HepG2 (cell line): ENCODE measurements around the gene PIGZ. TPM values are rescaled to one million over a fixed set of nuclear protein-coding genes. Genes with fewer than 3 reads are reported as not detected.

Source experiments
- CEBPB ChIP-seq: IDR thresholded peaks from 2 replicates; pipeline ENCODE4 v1.6.1; 2011; ENCODE audit warnings: low read depth, low read length, improper control_type of control experiment, borderline replicate concordance
- FOXC1 ChIP-seq: sonication (generic); formaldehyde crosslinking; IDR thresholded peaks from 2 replicates; pipeline ENCODE4 v1.8.0; 2022; ENCODE audit warnings: mild to moderate bottlenecking, missing genetic modification reagents, borderline replicate concordance
- HNF1A ChIP-seq, 2 experiments: sonication (generic) in 1 of 2; formaldehyde crosslinking in 1 of 2; IDR thresholded peaks; 2 replicates each; pipeline versions ENCODE4 v1.4.0 to v1.6.1; 2016 to 2020; ENCODE audit warnings: borderline replicate concordance in 1 of 2, low read depth in 1 of 2, mild to moderate bottlenecking in 1 of 2, missing genetic modification reagents in 1 of 2
- HOXA3 ChIP-seq: sonication (generic); formaldehyde crosslinking; IDR thresholded peaks from 2 replicates; pipeline ENCODE4 v1.5.0; 2020; ENCODE audit warnings: missing genetic modification reagents
- KDM2A ChIP-seq: sonication (generic); formaldehyde crosslinking; IDR thresholded peaks from 2 replicates; pipeline ENCODE4 v1.4.0; 2020; ENCODE audit warnings: low read depth, missing genetic modification reagents, borderline replicate concordance
- KDM3A ChIP-seq: IDR thresholded peaks from 2 replicates; pipeline ENCODE4 v1.6.1; 2018; ENCODE audit warnings: low read depth, missing compliant biosample characterization
- SMC3 ChIP-seq: IDR thresholded peaks from 2 replicates; pipeline ENCODE4 v1.6.1; 2011; ENCODE audit warnings: low read length, improper control_type of control experiment
- SOX6 ChIP-seq, 2 experiments: fragments of 450-650 bp in 1 of 2; sonication (generic) in 1 of 2; formaldehyde crosslinking in 1 of 2; IDR thresholded peaks; 2 replicates each; pipeline versions ENCODE4 v1.4.0 to v1.6.1; 2017 to 2020; ENCODE audit warnings: antibody characterized with exemption in 1 of 2, mild to moderate bottlenecking in 1 of 2, missing genetic modification reagents in 1 of 2
- ZFY ChIP-seq: sonication (generic); formaldehyde crosslinking; IDR thresholded peaks from 2 replicates; pipeline ENCODE4 v1.4.0; 2020; ENCODE audit warnings: missing genetic modification reagents
- ZMAT3 ChIP-seq: sonication (generic); formaldehyde crosslinking; conservative IDR thresholded peaks from 2 replicates; pipeline ENCODE4 v1.7.0; 2021; ENCODE audit warnings: missing genetic modification reagents
- ZNF232 ChIP-seq: sonication (generic); formaldehyde crosslinking; IDR thresholded peaks from 2 replicates; pipeline ENCODE4 v1.4.0; 2020; ENCODE audit warnings: missing genetic modification reagents, borderline replicate concordance
- ZNF512 ChIP-seq: sonication (generic); formaldehyde crosslinking; IDR thresholded peaks from 2 replicates; pipeline ENCODE4 v1.4.0; 2020; ENCODE audit warnings: mild to moderate bottlenecking, missing genetic modification reagents
- ZNF550 ChIP-seq: sonication (generic); formaldehyde crosslinking; IDR thresholded peaks from 2 replicates; pipeline ENCODE4 v1.4.0; 2020; ENCODE audit warnings: mild to moderate bottlenecking, missing genetic modification reagents, borderline replicate concordance
- ZNF563 ChIP-seq: sonication (generic); formaldehyde crosslinking; IDR thresholded peaks from 2 replicates; pipeline ENCODE4 v1.8.0; 2022; ENCODE audit warnings: mild to moderate bottlenecking, moderate library complexity, missing genetic modification reagents
- ZSCAN25 ChIP-seq: sonication (generic); formaldehyde crosslinking; IDR thresholded peaks from 2 replicates; pipeline ENCODE4 v1.8.0; 2022; ENCODE audit warnings: mild to moderate bottlenecking, missing genetic modification reagents
- polyA plus RNA-seq, 8 experiments: library from polyadenylated mRNA; depleted of rRNA in 3 of 8; stranded (reverse) in 7 of 8; unstranded in 1 of 8; fragments of >200 nt; fragmentation: Illumina TruSeq in 4 of 8; extraction: Trizol in 4 of 8; gene quantifications; 2 replicates each; pipeline versions ENCODE4 v1.2.1 to v1.2.3, GENCODE V29; 2011 to 2016; ENCODE audit warnings: low read depth in 4 of 8, missing spikeins in 1 of 8, mixed read lengths in 1 of 8; ENCODE audit not compliant: insufficient read depth in 1 of 8
- total RNA-seq, 5 experiments: library from RNA; depleted of rRNA; stranded (reverse); fragments of >200 nt; fragmentation: Illumina TruSeq; extraction: Trizol; gene quantifications; 2 replicates each; pipeline ENCODE4 v1.2.3, GENCODE V29; 2016; ENCODE audit warnings: low read depth in 1 of 5
- TF ChIP-seq, protein P1 (sequence below): sonication (generic); formaldehyde crosslinking; IDR thresholded peaks from 2 replicates; pipeline ENCODE4 v1.8.1; 2023; ENCODE audit warnings: mild to moderate bottlenecking, missing genetic modification reagents
- TF ChIP-seq, protein P2 (sequence below): sonication (generic); formaldehyde crosslinking; IDR thresholded peaks from 2 replicates; pipeline ENCODE4; 2020; ENCODE audit warnings: missing genetic modification reagents, mild to moderate bottlenecking, borderline replicate concordance

Gene PIGZ
- total and polyA plus RNA-seq, 2 of the 13 experiments (the other 11 are each of a cell fraction or from before 2014, with no cell fraction given): 4.7 to 60.5 TPM

DNA sequence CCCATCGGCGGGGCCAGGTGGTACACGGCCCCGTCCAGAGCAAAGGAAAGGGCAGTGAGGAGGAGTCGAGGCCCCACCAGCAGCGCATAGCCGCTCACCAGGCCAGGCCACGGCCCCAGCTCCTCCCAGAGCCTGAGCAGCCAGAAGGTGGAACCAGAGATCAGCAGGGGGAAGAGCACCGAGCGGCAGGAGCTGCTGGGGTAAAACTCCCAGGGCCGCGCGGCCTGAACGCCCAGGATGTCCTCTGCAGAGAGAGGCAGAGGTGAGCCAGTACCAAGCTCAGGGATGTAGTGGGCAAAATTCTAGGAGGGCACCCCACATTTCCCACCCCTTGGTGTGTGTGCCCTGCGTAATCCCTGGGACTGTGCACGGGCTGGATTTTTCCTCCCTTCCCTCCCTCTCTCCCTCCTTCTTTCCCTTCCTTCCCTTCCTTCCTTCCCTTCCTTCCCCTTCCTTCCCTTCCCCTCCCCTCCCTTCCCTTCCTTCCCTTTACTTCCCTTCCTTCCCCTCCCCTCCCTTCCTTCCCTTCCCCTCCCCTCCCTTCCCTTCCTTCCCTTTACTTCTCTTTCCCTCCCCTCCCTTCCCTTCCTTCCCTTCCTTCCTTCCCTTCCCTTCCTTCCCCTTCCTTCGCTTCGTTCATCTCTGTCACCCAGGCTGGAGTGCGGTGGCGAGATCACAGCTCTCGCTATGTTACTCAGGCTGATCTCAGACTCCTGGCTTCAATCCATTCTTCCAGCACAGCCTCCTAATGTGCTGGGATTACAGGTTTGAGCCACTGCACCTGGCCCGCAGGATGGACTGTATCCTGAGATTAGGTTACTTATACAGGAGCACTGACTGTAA, 20.0 kb downstream of the PIGZ start (continued):
- TF ChIP-seq, protein P1, sequence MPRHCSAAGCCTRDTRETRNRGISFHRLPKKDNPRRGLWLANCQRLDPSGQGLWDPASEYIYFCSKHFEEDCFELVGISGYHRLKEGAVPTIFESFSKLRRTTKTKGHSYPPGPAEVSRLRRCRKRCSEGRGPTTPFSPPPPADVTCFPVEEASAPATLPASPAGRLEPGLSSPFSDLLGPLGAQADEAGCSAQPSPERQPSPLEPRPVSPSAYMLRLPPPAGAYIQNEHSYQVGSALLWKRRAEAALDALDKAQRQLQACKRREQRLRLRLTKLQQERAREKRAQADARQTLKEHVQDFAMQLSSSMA (CRISPR knock-in tag): peak; percentile 39; the same call in 1 of the 2 replicates
- TF ChIP-seq ZFY (CRISPR knock-in tag): peak; percentile 77
- no peak for TF ChIP-seq HNF1A (IDR thresholded peaks at IDR 0.05; ENCODE audit: low read depth)
- TF ChIP-seq HNF1A (CRISPR knock-in tag; IDR thresholded peaks at IDR 0.05; ENCODE audit: borderline replicate concordance): no peak; the same call in 1 of the 2 replicates
- TF ChIP-seq ZNF563: 0 out of 2 replicates have a peak, but pooled peaks have one; percentile 40
- peak; percentile 78; the same call in 1 of the 2 replicates for TF ChIP-seq KDM2A (CRISPR knock-in tag)
- TF ChIP-seq KDM3A (CRISPR knock-in tag): 0 out of 2 replicates have a peak, but pooled peaks have one; percentile 51
- peak; percentile 40; the same call in 1 of the 2 replicates for TF ChIP-seq ZMAT3
- TF ChIP-seq, protein P2, sequence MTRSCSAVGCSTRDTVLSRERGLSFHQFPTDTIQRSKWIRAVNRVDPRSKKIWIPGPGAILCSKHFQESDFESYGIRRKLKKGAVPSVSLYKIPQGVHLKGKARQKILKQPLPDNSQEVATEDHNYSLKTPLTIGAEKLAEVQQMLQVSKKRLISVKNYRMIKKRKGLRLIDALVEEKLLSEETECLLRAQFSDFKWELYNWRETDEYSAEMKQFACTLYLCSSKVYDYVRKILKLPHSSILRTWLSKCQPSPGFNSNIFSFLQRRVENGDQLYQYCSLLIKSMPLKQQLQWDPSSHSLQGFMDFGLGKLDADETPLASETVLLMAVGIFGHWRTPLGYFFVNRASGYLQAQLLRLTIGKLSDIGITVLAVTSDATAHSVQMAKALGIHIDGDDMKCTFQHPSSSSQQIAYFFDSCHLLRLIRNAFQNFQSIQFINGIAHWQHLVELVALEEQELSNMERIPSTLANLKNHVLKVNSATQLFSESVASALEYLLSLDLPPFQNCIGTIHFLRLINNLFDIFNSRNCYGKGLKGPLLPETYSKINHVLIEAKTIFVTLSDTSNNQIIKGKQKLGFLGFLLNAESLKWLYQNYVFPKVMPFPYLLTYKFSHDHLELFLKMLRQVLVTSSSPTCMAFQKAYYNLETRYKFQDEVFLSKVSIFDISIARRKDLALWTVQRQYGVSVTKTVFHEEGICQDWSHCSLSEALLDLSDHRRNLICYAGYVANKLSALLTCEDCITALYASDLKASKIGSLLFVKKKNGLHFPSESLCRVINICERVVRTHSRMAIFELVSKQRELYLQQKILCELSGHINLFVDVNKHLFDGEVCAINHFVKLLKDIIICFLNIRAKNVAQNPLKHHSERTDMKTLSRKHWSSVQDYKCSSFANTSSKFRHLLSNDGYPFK (CRISPR knock-in tag): 0 out of 2 replicates have a peak, but pooled peaks have one; percentile 31
- TF ChIP-seq HOXA3 (CRISPR knock-in tag): 0 out of 2 replicates have a peak, but pooled peaks have one; percentile 13
- 0 out of 2 replicates have a peak, but pooled peaks have one; percentile 40 for TF ChIP-seq ZNF550 (CRISPR knock-in tag)
- TF ChIP-seq CEBPB: no peak
- TF ChIP-seq SMC3: peak; percentile 36; the same call in 1 of the 2 replicates
- TF ChIP-seq ZSCAN25: peak; percentile 85
- TF ChIP-seq FOXC1 (CRISPR knock-in tag): 0 out of 2 replicates have a peak, but pooled peaks have one; percentile 59
- no peak for TF ChIP-seq SOX6 (IDR thresholded peaks at IDR 0.05)
- TF ChIP-seq SOX6 (CRISPR knock-in tag; IDR thresholded peaks at IDR 0.05): 0 out of 2 replicates have a peak, but pooled peaks have one; percentile 19
- TF ChIP-seq ZNF232: 0 out of 2 replicates have a peak, but pooled peaks have one; percentile 43
- peak; percentile 93 for TF ChIP-seq ZNF512 (CRISPR knock-in tag)
